Endothelial cell of umbilical vein (primary cell): ENCODE data around the gene FHIT. TPM values are rescaled to one million over a fixed set of nuclear protein-coding genes. Genes with fewer than 3 reads are reported as not detected.

Experiments
- BruUV-seq: library from RNA; stranded (reverse); fragments of 400-500 nt; replicated peaks from 2 replicates; lab custom pipeline; 2021; lab: Mats Ljungman, UMichigan
- CTCF ChIA-PET: fragments of 300-600, 350-600 bp; sonication (Branson Sonifier 250); formaldehyde crosslinking; loops from one replicate; lab custom pipeline; 2021; ENCODE audit warnings: antibody characterized with exemption, inconsistent platforms; lab: Charles Lee
- POLR2A ChIA-PET: fragments of 300-600, 350-600 bp; sonication (Branson Sonifier 250); formaldehyde crosslinking; loops from one replicate; lab custom pipeline; 2021; ENCODE audit warnings: antibody characterized with exemption, inconsistent platforms; lab: Charles Lee
- DNase-seq: peaks from one replicate; pipeline ENCODE4 v3.0.0-alpha.2; 2011; ENCODE audit warnings: low read depth, low spot score
- FAIRE-seq: peaks from 2 replicates; lab custom pipeline; 2011; peaks lifted over from hg19 to GRCh38; lab: Jason Lieb, UNC
- H2AFZ ChIP-seq: 2 replicates; pipeline ENCODE4 v1.6.0; 2012; ENCODE audit warnings: low read depth, low read length, control low read depth, inconsistent platforms
- H3K27ac ChIP-seq: 2 replicates; pipeline ENCODE4 v1.5.1; 2011; ENCODE audit warnings: low read depth, mild to moderate bottlenecking, control low read depth, low read length, moderate library complexity; ENCODE audit not compliant: insufficient read depth
- H3K27me3 ChIP-seq, 2 experiments: 2 replicates each; pipeline versions ENCODE4 v1.6.0 to v1.6.1; 2011; ENCODE audit warnings: low read length in 2 of 2, mixed read lengths in 1 of 2; ENCODE audit not compliant: control insufficient read depth in 2 of 2, insufficient read depth in 2 of 2
- H3K36me3 ChIP-seq, 2 experiments: 2 replicates in 1 of 2; 3 replicates in 1 of 2; pipeline ENCODE4 v1.5.1; 2011; ENCODE audit warnings: low read length in 2 of 2, mild to moderate bottlenecking in 1 of 2, moderate library complexity in 1 of 2; ENCODE audit not compliant: control insufficient read depth in 2 of 2, insufficient read depth in 2 of 2; ENCODE audit errors: extremely low read depth in 1 of 2
- H3K4me1 ChIP-seq: 3 replicates; pipeline ENCODE4 v1.5.1; 2011; ENCODE audit warnings: mild to moderate bottlenecking, low read length; ENCODE audit not compliant: control insufficient read depth, insufficient read depth; ENCODE audit errors: extremely low read depth
- H3K4me2 ChIP-seq: 2 replicates; pipeline ENCODE4 v1.6.1; 2011; ENCODE audit warnings: low read length, control low read depth, mixed read lengths; ENCODE audit not compliant: insufficient read depth
- H3K4me3 ChIP-seq, 3 experiments: fragments of 200-600 bp in 1 of 3; sonication (generic), shearing (Covaris generic) in 1 of 3; replicated peaks in 1 of 3; 2 replicates each; pipeline ENCODE4 v1.5.1; 2011 to 2016; ENCODE audit warnings: control low read depth in 3 of 3, low read length in 3 of 3, mild to moderate bottlenecking in 2 of 3, inconsistent platforms in 1 of 3, low read depth in 1 of 3, moderate library complexity in 1 of 3; ENCODE audit not compliant: insufficient read depth in 1 of 3
- H3K79me2 ChIP-seq: 2 replicates; pipeline ENCODE4 v1.6.0; 2012; ENCODE audit warnings: low read length, inconsistent platforms; ENCODE audit not compliant: control insufficient read depth, insufficient read depth
- H3K9ac ChIP-seq: replicated peaks from 2 replicates; pipeline ENCODE3; 2011; ENCODE audit warnings: low read length, control low read depth; ENCODE audit not compliant: insufficient read depth; ENCODE audit errors: extremely low read depth
- H3K9me1 ChIP-seq: replicated peaks from 3 replicates; pipeline ENCODE4 v1.6.0; 2011; ENCODE audit warnings: mild to moderate bottlenecking, low read length; ENCODE audit not compliant: control insufficient read depth, insufficient read depth; ENCODE audit errors: extremely low read depth
- H3K9me3 ChIP-seq: replicated peaks from 2 replicates; pipeline ENCODE4 v1.5.1; 2012; ENCODE audit warnings: low read length, inconsistent platforms; ENCODE audit not compliant: control insufficient read depth, insufficient read depth
- H4K20me1 ChIP-seq: replicated peaks from 2 replicates; pipeline ENCODE3; 2011; ENCODE audit warnings: mild to moderate bottlenecking, low read length; ENCODE audit not compliant: control insufficient read depth, insufficient read depth; ENCODE audit errors: extremely low read depth
- EZH2 ChIP-seq: IDR thresholded peaks from 2 replicates; pipeline ENCODE4 v1.6.1; 2012; ENCODE audit warnings: borderline replicate concordance, low read depth, mild to moderate bottlenecking, moderate library complexity, low read length, inconsistent platforms; ENCODE audit not compliant: severe bottlenecking
- FOS ChIP-seq: IDR thresholded peaks from 2 replicates; pipeline ENCODE4 v1.6.1; 2011; ENCODE audit warnings: mild to moderate bottlenecking, low read length, moderate library complexity, borderline replicate concordance; ENCODE audit not compliant: insufficient read depth
- GATA2 ChIP-seq: IDR thresholded peaks from 2 replicates; pipeline ENCODE4 v1.7.0; 2011; ENCODE audit warnings: low read depth, mild to moderate bottlenecking, moderate library complexity, mixed read lengths, low read length; ENCODE audit not compliant: insufficient read length, insufficient read depth
- JUN ChIP-seq: IDR thresholded peaks from 2 replicates; pipeline ENCODE4 v1.6.1; 2011; ENCODE audit warnings: borderline replicate concordance, low read depth; ENCODE audit not compliant: insufficient read length, insufficient read depth
- MAX ChIP-seq: IDR thresholded peaks from 2 replicates; pipeline ENCODE4 v1.6.1; 2011; ENCODE audit not compliant: insufficient read depth, insufficient read length
- MYC ChIP-seq: IDR thresholded peaks from one replicate; pipeline ENCODE4 v1.6.1; 2011; ENCODE audit warnings: mild to moderate bottlenecking, low read depth, low read length
- POLR2A ChIP-seq: IDR thresholded peaks from 2 replicates; pipeline ENCODE4 v1.6.1; 2012; ENCODE audit warnings: low read depth, mild to moderate bottlenecking, control low read depth, low read length
- POLR2AphosphoS5 ChIP-seq: IDR thresholded peaks from 2 replicates; pipeline ENCODE4 v1.6.1; 2012; ENCODE audit warnings: low read depth, mild to moderate bottlenecking, control low read depth, low read length, moderate library complexity; ENCODE audit not compliant: insufficient read depth
- dilution Hi-C: fragments of 300-500 bp; cut with MboI; formaldehyde crosslinking; loops from one replicate; pipeline ENCODE4 v1.15.0; 2019; ENCODE audit warnings: low sequenced_read_pairs; ENCODE audit not compliant: extremely low pct_ligation_motif_present
- intact Hi-C: fragments of 100-400 bp; cut with micrococcal nuclease; formaldehyde crosslinking; loops from one replicate; pipeline ENCODE4 v1.10.0; 2022
- polyA plus RNA-seq, 4 experiments: library from polyadenylated mRNA; depleted of rRNA in 3 of 4; stranded (reverse) in 3 of 4; unstranded in 1 of 4; fragments of >200 nt; gene quantifications; 2 replicates each; pipeline versions ENCODE4 v1.2.1 to v1.2.3, GENCODE V29; 2011 to 2012; ENCODE audit warnings: missing spikeins in 1 of 4
- total RNA-seq: library from RNA; stranded (reverse); gene quantifications from 2 replicates; pipeline ENCODE4 v1.2.3, GENCODE V29; 2021
- TF ChIP-seq, protein P1 (sequence below), 2 donors: IDR thresholded peaks; 1 replicate in 1 of 2; 2 replicates in 1 of 2; pipeline ENCODE4 v1.5.1; 2011; ENCODE audit warnings: low read length in 2 of 2, mild to moderate bottlenecking in 2 of 2, moderate library complexity in 2 of 2, control low read depth in 1 of 2, inconsistent platforms in 1 of 2, low read depth in 1 of 2; ENCODE audit not compliant: insufficient read depth in 1 of 2; ENCODE audit errors: extremely low read depth in 1 of 2

Gene FHIT
- total and polyA plus RNA-seq, 2 donors (not counting 3 experiments of a cell fraction or from before 2014, with no cell fraction given), result 0.47 to 2.2 TPM

- no peaks in the 10 kb centered on the region for H3K4me1 ChIP-seq
- H2AFZ ChIP-seq, result no peak overlapping the region
- BruUV-seq, result no TSS peak
- DNase-seq (no peak), FAIRE-seq (no peak)
- no peaks in the 10 kb centered on the region for H4K20me1 ChIP-seq
- H3K27ac ChIP-seq, result no peak overlapping the region
- no peaks in the 10 kb centered on the region for H3K79me2 ChIP-seq
- no peaks in the 10 kb centered on the region for H3K9me1 ChIP-seq
- H3K4me3 ChIP-seq, result no peak overlapping the region
- H3K9me3 ChIP-seq, result no peaks in the 10 kb centered on the region
- intact Hi-C loops (no loop called here), dilution Hi-C loops (no loop called here)
- ChIA-PET CTCF (no interaction called here), POLR2A (no interaction called here)
- no peaks in the 10 kb centered on the region for H3K27me3 ChIP-seq
- no peak overlapping the region for H3K9ac ChIP-seq
- H3K36me3 ChIP-seq, result no peaks in the 10 kb centered on the region
- no peak overlapping the region for H3K4me2 ChIP-seq
- no peak for TF ChIP-seq FOS
- no peak for TF ChIP-seq MAX
- TF ChIP-seq POLR2A, result no peak
- TF ChIP-seq, protein P1, sequence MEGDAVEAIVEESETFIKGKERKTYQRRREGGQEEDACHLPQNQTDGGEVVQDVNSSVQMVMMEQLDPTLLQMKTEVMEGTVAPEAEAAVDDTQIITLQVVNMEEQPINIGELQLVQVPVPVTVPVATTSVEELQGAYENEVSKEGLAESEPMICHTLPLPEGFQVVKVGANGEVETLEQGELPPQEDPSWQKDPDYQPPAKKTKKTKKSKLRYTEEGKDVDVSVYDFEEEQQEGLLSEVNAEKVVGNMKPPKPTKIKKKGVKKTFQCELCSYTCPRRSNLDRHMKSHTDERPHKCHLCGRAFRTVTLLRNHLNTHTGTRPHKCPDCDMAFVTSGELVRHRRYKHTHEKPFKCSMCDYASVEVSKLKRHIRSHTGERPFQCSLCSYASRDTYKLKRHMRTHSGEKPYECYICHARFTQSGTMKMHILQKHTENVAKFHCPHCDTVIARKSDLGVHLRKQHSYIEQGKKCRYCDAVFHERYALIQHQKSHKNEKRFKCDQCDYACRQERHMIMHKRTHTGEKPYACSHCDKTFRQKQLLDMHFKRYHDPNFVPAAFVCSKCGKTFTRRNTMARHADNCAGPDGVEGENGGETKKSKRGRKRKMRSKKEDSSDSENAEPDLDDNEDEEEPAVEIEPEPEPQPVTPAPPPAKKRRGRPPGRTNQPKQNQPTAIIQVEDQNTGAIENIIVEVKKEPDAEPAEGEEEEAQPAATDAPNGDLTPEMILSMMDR (IDR thresholded peaks at IDR 0.05; ENCODE audit: extremely low read depth in 1 of 2, insufficient read depth in 1 of 2, low read depth in 1 of 2, low read length in 2 of 2), result no peak
Measured at GRCh38 chr3:60887574-60887973, 363.7 kb downstream of the FHIT start.

DNA sequence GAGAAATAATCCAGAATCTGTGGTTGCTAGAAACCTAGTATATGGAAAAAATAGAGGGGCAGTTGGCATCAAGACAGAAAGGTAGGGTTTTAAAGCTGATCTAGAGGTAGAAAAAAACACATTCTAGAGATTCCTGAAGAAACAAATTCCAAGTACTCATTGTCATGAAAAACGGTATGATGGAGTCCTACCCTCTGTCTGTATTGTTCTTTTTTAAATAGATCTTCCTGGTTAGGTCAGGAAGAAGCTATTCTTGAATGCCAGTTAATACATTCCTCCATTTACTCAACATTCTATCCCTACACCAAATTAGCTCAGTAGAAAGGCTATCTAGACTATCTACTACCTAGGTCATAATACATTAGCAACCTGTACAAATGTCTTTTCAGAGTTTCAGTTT lies 364.7 kb downstream of the FHIT start:
- ChIA-PET POLR2A (no interaction called here), CTCF (no interaction called here)
- no peaks in the 10 kb centered on the region for H3K4me1 ChIP-seq
- H3K27ac ChIP-seq, result no peak overlapping the region
- no peak overlapping the region for H3K9ac ChIP-seq
- no peak overlapping the region for H3K4me3 ChIP-seq
- no peaks in the 10 kb centered on the region for H3K9me3 ChIP-seq
- BruUV-seq, result no TSS peak
- H4K20me1 ChIP-seq, result no peaks in the 10 kb centered on the region
- H3K9me1 ChIP-seq, result no peaks in the 10 kb centered on the region
- no peak overlapping the region for H3K4me2 ChIP-seq
- no peaks in the 10 kb centered on the region for H3K36me3 ChIP-seq
- TF ChIP-seq POLR2AphosphoS5 (no peak), JUN (no peak), EZH2 (no peak), MAX (no peak), MYC (no peak), POLR2A (no peak), FOS (no peak), GATA2 (no peak)
- TF ChIP-seq, protein P1 (IDR thresholded peaks at IDR 0.05; ENCODE audit: extremely low read depth in 1 of 2, insufficient read depth in 1 of 2, low read depth in 1 of 2, low read length in 2 of 2), result no peak
- H2AFZ ChIP-seq, result no peak overlapping the region
- H3K27me3 ChIP-seq, result no peaks in the 10 kb centered on the region
- no peak for DNase-seq
- FAIRE-seq, result no peak
- dilution Hi-C loops, result no loop called here
- no peaks in the 10 kb centered on the region for H3K79me2 ChIP-seq
- intact Hi-C loops, result no loop called here
